Caco-2 (cell line): ENCODE data around the gene KLK15. TPM values are rescaled to one million over a fixed set of nuclear protein-coding genes. Genes with fewer than 3 reads are reported as not detected.

Experiments used
- BruUV-seq: library from RNA; stranded (reverse); fragments of 400-500 nt; replicated peaks from 2 replicates; lab custom pipeline; 2021; lab: Mats Ljungman, UMichigan
- CTCF ChIA-PET: fragments of 300-600 bp; sonication (Branson Sonifier 250); formaldehyde crosslinking; loops from one replicate; lab custom pipeline; 2022; ENCODE audit warnings: antibody characterized with exemption; lab: Charles Lee
- POLR2A ChIA-PET: fragments of 300-600 bp; sonication (Branson Sonifier 250); formaldehyde crosslinking; loops from one replicate; lab custom pipeline; 2022; ENCODE audit warnings: antibody characterized with exemption; lab: Charles Lee
- DNase-seq, 2 experiments: peaks; one replicate each; pipeline versions ENCODE4 v3.0.0 to v3.0.0-alpha.2; 2020 to 2022
- H3K27me3 ChIP-seq: replicated peaks from 2 replicates; pipeline ENCODE4 v1.6.0; 2011; ENCODE audit warnings: low read length; ENCODE audit not compliant: control insufficient read depth, insufficient read depth
- H3K36me3 ChIP-seq: 2 replicates; pipeline ENCODE4 v1.5.1; 2011; ENCODE audit warnings: low read length; ENCODE audit not compliant: control insufficient read depth, insufficient read depth
- H3K4me1 ChIP-seq: fragments of 250-450 bp; sonication (Bioruptor Pico); 2 replicates; pipeline ENCODE4 v1.5.1; 2020; ENCODE audit warnings: mild to moderate bottlenecking
- H3K4me3 ChIP-seq: 2 replicates; pipeline ENCODE4 v1.5.1; 2011; ENCODE audit warnings: low read depth, mild to moderate bottlenecking, control low read depth, low read length
- H3K9me3 ChIP-seq: fragments of 250-450 bp; sonication (Bioruptor Pico); 2 replicates; pipeline ENCODE4 v1.5.1; 2020; ENCODE audit warnings: mild to moderate bottlenecking, moderate library complexity
- H3K27ac Mint-ChIP-seq: one replicate; pipeline ENCODE4 v1.8.0; 2022; ENCODE audit warnings: mixed read lengths; ENCODE audit not compliant: unreplicated experiment
- H3K27me3 Mint-ChIP-seq: one replicate; pipeline ENCODE4 v1.8.0; 2022; ENCODE audit warnings: mixed read lengths; ENCODE audit not compliant: insufficient read depth, unreplicated experiment
- H3K36me3 Mint-ChIP-seq: one replicate; pipeline ENCODE4 v1.8.0; 2022; ENCODE audit warnings: mild to moderate bottlenecking, mixed read lengths; ENCODE audit not compliant: insufficient read depth, unreplicated experiment
- H3K4me1 Mint-ChIP-seq: one replicate; pipeline ENCODE4 v1.8.0; 2022; ENCODE audit warnings: low read depth, mixed read lengths; ENCODE audit not compliant: unreplicated experiment
- H3K4me3 Mint-ChIP-seq: one replicate; pipeline ENCODE4 v1.8.0; 2022; ENCODE audit warnings: mild to moderate bottlenecking, moderate library complexity, mixed read lengths; ENCODE audit not compliant: unreplicated experiment
- H3K9me3 Mint-ChIP-seq: one replicate; pipeline ENCODE4 v1.8.0; 2022; ENCODE audit warnings: mixed read lengths; ENCODE audit not compliant: unreplicated experiment
- CTCF ChIP-seq, 2 experiments: fragments of 200-600 bp in 1 of 2; IDR thresholded peaks; 1 replicate in 1 of 2; 2 replicates in 1 of 2; pipeline versions ENCODE4 v1.5.1 to v1.8.0; 2011 to 2022; ENCODE audit warnings: antibody characterized with exemption in 1 of 2, control low read depth in 1 of 2, inconsistent platforms in 1 of 2, low read depth in 1 of 2, low read length in 1 of 2, mild to moderate bottlenecking in 1 of 2, moderate library complexity in 1 of 2; ENCODE audit not compliant: insufficient read depth in 1 of 2, severe bottlenecking in 1 of 2, unreplicated experiment in 1 of 2
- intact Hi-C: fragments of 100-400 bp; cut with micrococcal nuclease; formaldehyde crosslinking; loops from one replicate; pipeline ENCODE4 v1.10.0; 2022; ENCODE audit not compliant: unreplicated experiment
- total RNA-seq: library from RNA; stranded (reverse); gene quantifications from 2 replicates; pipeline ENCODE4 v1.2.3, GENCODE V29; 2022

KLK15 gene
- total RNA-seq, 1 experiment from 2014 or later: not detected

- H3K4me1 Mint-ChIP-seq: peaks cover 7% of the 10 kb centered on the region
- H3K36me3 Mint-ChIP-seq: peaks cover 96% of the 10 kb centered on the region
- Histone ChIP-seq H3K9me3 (no peaks in the 10 kb centered on the region), H3K4me3 (no peak overlapping the region), H3K27me3 (no peaks in the 10 kb centered on the region), H3K36me3 (peaks cover 10% of the 10 kb centered on the region), H3K4me1 (no peaks in the 10 kb centered on the region)
- BruUV-seq: no TSS peak
- TF ChIP-seq CTCF (IDR thresholded peaks at IDR 0.05; ENCODE audit: insufficient read depth in 1 of 2, low read depth in 1 of 2, low read length in 1 of 2, severe bottlenecking in 1 of 2, unreplicated experiment in 1 of 2): peak in 1 of 2 experiments; percentile 40
- peak overlapping the region; percentile 30 for H3K27ac Mint-ChIP-seq
- no peaks in the 10 kb centered on the region for H3K9me3 Mint-ChIP-seq
- ChIA-PET POLR2A (no interaction called here), CTCF (interaction anchor here (0.6 to 1.0 kb wide), 2 partner anchors 12 to 70 kb away, joined by 3 to 6 read pairs; no protein-coding TSS in a partner anchor)
- no peak overlapping the region for H3K4me3 Mint-ChIP-seq
- peak; percentile 58 to 65 for DNase-seq
- H3K27me3 Mint-ChIP-seq: peaks cover 5% of the 10 kb centered on the region
- intact Hi-C loops: loop anchor here (2.0 kb wide), 1 partner anchor 128 kb away; no protein-coding TSS in a partner anchor
Measured at GRCh38 chr19:50794876-50795663, 38.3 kb downstream of the KLK15 start.

DNA sequence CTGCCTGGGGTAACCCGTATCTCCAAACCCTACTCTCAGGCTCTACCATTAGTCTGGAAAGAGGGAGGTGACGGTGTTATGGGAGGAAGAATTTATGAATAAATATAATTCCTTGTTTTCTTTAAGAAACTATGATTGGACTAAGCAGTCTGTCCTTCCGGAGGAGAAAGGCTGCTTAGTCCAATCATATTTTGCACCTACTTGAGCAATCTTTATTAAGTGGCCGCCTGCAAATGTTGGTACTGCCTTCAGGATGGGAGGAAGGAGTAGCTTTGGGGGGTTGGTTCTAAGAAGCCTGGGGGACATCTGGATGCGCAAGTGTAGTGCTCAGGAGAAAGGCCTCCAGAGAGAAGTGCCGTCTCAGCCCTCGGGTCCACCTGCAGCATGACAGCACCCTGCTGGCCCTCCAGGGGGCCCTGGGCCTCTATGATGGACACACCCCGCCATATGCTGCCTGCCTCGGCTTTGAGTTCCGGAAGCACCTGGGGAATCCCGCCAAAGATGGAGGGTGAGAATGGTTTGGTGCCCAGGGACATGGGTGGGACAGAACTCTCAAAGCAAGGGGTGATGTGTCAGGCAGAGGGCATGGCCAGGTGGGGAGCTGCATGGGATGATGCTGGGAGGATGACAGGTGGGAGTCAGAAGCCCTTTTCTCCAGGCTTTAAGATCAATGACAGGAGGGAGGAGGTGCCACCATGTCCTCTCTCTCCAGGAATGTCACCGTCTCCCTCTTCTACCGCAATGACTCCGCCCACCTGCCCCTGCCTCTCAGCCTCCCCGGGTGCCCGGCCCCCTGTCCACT, 39.1 kb downstream of the KLK15 start:
- Histone ChIP-seq H3K9me3 (no peaks in the 10 kb centered on the region), H3K4me1 (no peaks in the 10 kb centered on the region), H3K36me3 (peaks cover 8% of the 10 kb centered on the region), H3K27me3 (no peaks in the 10 kb centered on the region), H3K4me3 (no peak overlapping the region)
- CTCF ChIA-PET: no interaction called here
- H3K27me3 Mint-ChIP-seq: peaks cover 5% of the 10 kb centered on the region
- H3K4me1 Mint-ChIP-seq: peaks cover 7% of the 10 kb centered on the region
- intact Hi-C loops: loop anchor here (2.0 kb wide), 1 partner anchor 129 kb away; no protein-coding TSS in a partner anchor
- H3K27ac Mint-ChIP-seq: peak overlapping the region; percentile 30
- no TSS peak for BruUV-seq
- peak; percentile 69 to 71 for DNase-seq
- peak; percentile 11 to 34 for TF ChIP-seq CTCF (IDR thresholded peaks at IDR 0.05; ENCODE audit: insufficient read depth in 1 of 2, low read depth in 1 of 2, low read length in 1 of 2, severe bottlenecking in 1 of 2, unreplicated experiment in 1 of 2)
- H3K36me3 Mint-ChIP-seq: peaks cover 92% of the 10 kb centered on the region
- no peaks in the 10 kb centered on the region for H3K9me3 Mint-ChIP-seq
- no peak overlapping the region for H3K4me3 Mint-ChIP-seq
- POLR2A ChIA-PET: no interaction called here

DNA sequence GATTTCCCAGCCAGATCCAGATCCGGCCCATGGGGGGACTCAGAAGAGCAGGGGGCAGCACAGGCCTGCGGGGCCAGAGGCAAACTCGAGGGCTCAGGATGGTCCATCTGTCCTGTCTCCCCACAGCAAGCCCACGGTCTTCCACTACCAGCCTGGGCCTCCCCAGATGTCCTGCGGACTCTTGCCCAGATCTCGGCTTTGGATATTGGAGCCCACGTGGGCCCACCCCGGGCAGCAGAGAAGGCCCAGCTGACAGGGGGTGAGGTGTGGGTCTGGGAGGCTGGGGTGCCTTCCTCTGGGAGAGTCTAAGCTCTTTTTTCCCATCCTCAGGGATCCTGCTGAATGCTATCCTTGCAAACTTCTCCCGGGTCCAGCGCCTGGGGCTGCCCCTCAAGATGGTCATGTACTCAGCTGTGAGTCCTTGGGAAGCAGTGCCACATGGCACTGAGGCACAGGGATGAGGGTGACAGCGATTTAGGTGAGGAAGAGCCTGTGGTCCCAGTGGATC, 39.8 kb downstream of the KLK15 start:
- intact Hi-C loops: loop anchor here (2.0 kb wide), 1 partner anchor 129 kb away; no protein-coding TSS in a partner anchor
- Mint-ChIP-seq H3K27me3 (peaks cover 5% of the 10 kb centered on the region), H3K9me3 (no peaks in the 10 kb centered on the region), H3K36me3 (peaks cover 92% of the 10 kb centered on the region), H3K4me3 (no peak overlapping the region), H3K27ac (peak overlapping the region; percentile 30), H3K4me1 (peaks cover 7% of the 10 kb centered on the region)
- Histone ChIP-seq H3K4me1 (no peaks in the 10 kb centered on the region), H3K9me3 (no peaks in the 10 kb centered on the region), H3K4me3 (no peak overlapping the region), H3K27me3 (no peaks in the 10 kb centered on the region), H3K36me3 (peaks cover 6% of the 10 kb centered on the region)
- TF ChIP-seq CTCF (IDR thresholded peaks at IDR 0.05; ENCODE audit: insufficient read depth in 1 of 2, low read depth in 1 of 2, low read length in 1 of 2, severe bottlenecking in 1 of 2, unreplicated experiment in 1 of 2): no peak
- no peak for DNase-seq
- ChIA-PET CTCF (interaction anchor here (1.8 kb wide), 1 partner anchor 129 kb away, joined by 11 read pairs; no protein-coding TSS in a partner anchor), POLR2A (no interaction called here)
- BruUV-seq: no TSS peak
